ENCODE results near the gene GLIS1. TPM values are rescaled to one million over a fixed set of nuclear protein-coding genes. Genes with fewer than 3 reads are reported as not detected.

The GLIS1 gene
- total RNA-seq, 1 donor from 2014 or later: 0.07 TPM

DNA sequence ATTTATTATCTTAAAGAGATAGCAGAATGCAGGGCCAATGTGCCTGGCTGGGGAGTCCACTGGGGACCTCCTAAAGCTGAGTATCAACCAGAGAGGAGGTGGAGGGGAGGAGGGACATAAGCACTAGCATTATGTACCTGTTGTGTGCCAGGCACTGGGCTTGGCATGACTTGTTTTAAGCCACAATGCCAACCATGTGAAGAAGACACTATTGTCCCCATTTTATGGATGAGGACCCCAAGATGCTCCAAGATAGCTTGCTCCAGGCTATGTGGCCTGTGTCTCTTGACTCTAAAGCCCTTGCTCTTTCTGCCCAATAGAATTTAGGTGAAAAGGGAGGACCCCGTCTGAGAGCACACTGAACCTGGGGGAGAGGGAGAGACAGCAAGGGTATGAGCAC, 111.3 kb downstream of the GLIS1 start:
- peaks cover 34% of the 10 kb centered on the region for H3K27me3 Mint-ChIP-seq (ENCODE audit: low read depth, unreplicated experiment)
- no peak for TF ChIP-seq EZH2 (IDR thresholded peaks at IDR 0.05; ENCODE audit: insufficient read depth, low read length)
- TF ChIP-seq, protein P1, sequence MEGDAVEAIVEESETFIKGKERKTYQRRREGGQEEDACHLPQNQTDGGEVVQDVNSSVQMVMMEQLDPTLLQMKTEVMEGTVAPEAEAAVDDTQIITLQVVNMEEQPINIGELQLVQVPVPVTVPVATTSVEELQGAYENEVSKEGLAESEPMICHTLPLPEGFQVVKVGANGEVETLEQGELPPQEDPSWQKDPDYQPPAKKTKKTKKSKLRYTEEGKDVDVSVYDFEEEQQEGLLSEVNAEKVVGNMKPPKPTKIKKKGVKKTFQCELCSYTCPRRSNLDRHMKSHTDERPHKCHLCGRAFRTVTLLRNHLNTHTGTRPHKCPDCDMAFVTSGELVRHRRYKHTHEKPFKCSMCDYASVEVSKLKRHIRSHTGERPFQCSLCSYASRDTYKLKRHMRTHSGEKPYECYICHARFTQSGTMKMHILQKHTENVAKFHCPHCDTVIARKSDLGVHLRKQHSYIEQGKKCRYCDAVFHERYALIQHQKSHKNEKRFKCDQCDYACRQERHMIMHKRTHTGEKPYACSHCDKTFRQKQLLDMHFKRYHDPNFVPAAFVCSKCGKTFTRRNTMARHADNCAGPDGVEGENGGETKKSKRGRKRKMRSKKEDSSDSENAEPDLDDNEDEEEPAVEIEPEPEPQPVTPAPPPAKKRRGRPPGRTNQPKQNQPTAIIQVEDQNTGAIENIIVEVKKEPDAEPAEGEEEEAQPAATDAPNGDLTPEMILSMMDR (IDR thresholded peaks at IDR 0.05; ENCODE audit: insufficient read depth, low read depth, low read length): no peak

DNA sequence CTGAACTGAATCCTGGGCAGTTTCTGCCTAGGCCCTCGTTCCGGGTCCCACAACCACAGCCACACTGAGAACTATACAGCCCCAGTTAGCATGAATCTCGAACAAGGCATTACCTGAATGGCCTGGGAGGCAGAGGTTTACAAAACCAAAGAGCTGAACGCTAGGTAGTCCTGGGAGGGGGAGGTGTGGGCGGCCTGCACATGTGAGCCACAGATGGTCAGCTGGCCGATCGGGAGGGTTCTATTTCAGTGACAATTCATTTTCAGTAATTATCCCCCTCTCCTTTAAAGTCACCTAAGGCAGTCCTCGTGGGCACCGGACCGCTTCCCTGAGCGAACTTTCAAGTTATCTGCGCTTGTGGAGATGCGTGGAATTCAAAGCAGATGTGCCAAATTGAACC, 111.9 kb downstream of the GLIS1 start:
- H3K27me3 ChIP-seq (ENCODE audit: insufficient read depth, low read length): no peaks in the 10 kb centered on the region
- Mint-ChIP-seq H3K27ac (ENCODE audit: unreplicated experiment) (no peak overlapping the region), H3K9me3 (ENCODE audit: unreplicated experiment) (no peaks in the 10 kb centered on the region), H3K4me1 (ENCODE audit: low read depth, unreplicated experiment) (no peaks in the 10 kb centered on the region), H3K27me3 (ENCODE audit: low read depth, unreplicated experiment) (peaks cover 34% of the 10 kb centered on the region), H3K36me3 (ENCODE audit: low read depth, unreplicated experiment) (no peaks in the 10 kb centered on the region), H3K4me3 (ENCODE audit: unreplicated experiment) (no peak overlapping the region)
- H2AFZ ChIP-seq (ENCODE audit: low read depth, low read length): no peak overlapping the region
- H3K27ac ChIP-seq (ENCODE audit: low read depth, low read length): no peak overlapping the region
- no peaks in the 10 kb centered on the region for H3K9me3 ChIP-seq (ENCODE audit: insufficient read depth, low read depth, low read length)
- no peak overlapping the region for H3K4me3 ChIP-seq (ENCODE audit: insufficient read depth, low read depth, low read length)
- H3K9ac ChIP-seq (ENCODE audit: low read length): no peak overlapping the region
- peaks cover 12% of the 10 kb centered on the region for H3K4me1 ChIP-seq (ENCODE audit: insufficient read depth, low read length)
- TF ChIP-seq EZH2 (IDR thresholded peaks at IDR 0.05; ENCODE audit: insufficient read depth, low read length): no peak
- TF ChIP-seq, protein P1 (IDR thresholded peaks at IDR 0.05; ENCODE audit: insufficient read depth, low read depth, low read length): no peak
- no peak overlapping the region for H3K4me2 ChIP-seq (ENCODE audit: low read length)
- FAIRE-seq (no peak), DNase-seq (ENCODE audit: low read depth) (no peak)
- H4K20me1 ChIP-seq (ENCODE audit: insufficient read depth, low read length): peaks cover 86% of the 10 kb centered on the region
- H3K36me3 ChIP-seq (ENCODE audit: insufficient read depth, low read length): no peaks in the 10 kb centered on the region
- H3K79me2 ChIP-seq (ENCODE audit: insufficient read depth, low read length): peaks cover 72% of the 10 kb centered on the region

More for the DNA sequence above, 111.3 kb downstream of the GLIS1 start:
- H3K9ac ChIP-seq (ENCODE audit: low read length): no peak overlapping the region
- Mint-ChIP-seq H3K9me3 (ENCODE audit: unreplicated experiment) (no peaks in the 10 kb centered on the region), H3K4me3 (ENCODE audit: unreplicated experiment) (no peak overlapping the region), H3K27ac (ENCODE audit: unreplicated experiment) (no peak overlapping the region), H3K36me3 (ENCODE audit: low read depth, unreplicated experiment) (no peaks in the 10 kb centered on the region), H3K4me1 (ENCODE audit: low read depth, unreplicated experiment) (no peaks in the 10 kb centered on the region)
- FAIRE-seq (no peak), DNase-seq (ENCODE audit: low read depth) (no peak)
- H3K4me3 ChIP-seq (ENCODE audit: insufficient read depth, low read depth, low read length): no peak overlapping the region
- no peaks in the 10 kb centered on the region for H3K9me3 ChIP-seq (ENCODE audit: insufficient read depth, low read depth, low read length)
- H3K79me2 ChIP-seq (ENCODE audit: insufficient read depth, low read length): peaks cover 73% of the 10 kb centered on the region
- peaks cover 2% of the 10 kb centered on the region for H3K36me3 ChIP-seq (ENCODE audit: insufficient read depth, low read length)
- H3K27me3 ChIP-seq (ENCODE audit: insufficient read depth, low read length): no peaks in the 10 kb centered on the region
- H2AFZ ChIP-seq (ENCODE audit: low read depth, low read length): no peak overlapping the region
- no peak overlapping the region for H3K27ac ChIP-seq (ENCODE audit: low read depth, low read length)
- peaks cover 12% of the 10 kb centered on the region for H3K4me1 ChIP-seq (ENCODE audit: insufficient read depth, low read length)
- H3K4me2 ChIP-seq (ENCODE audit: low read length): no peak overlapping the region
- H4K20me1 ChIP-seq (ENCODE audit: insufficient read depth, low read length): peaks cover 86% of the 10 kb centered on the region

GRCh38 chr1:53626616-53627015, 112.3 kb downstream of the GLIS1 start:
- FAIRE-seq: no peak

More at GRCh38 chr1:53626616-53627015, 112.3 kb downstream of the GLIS1 start:
- no peak for DNase-seq (ENCODE audit: low read depth)
- Histone ChIP-seq H3K9me3 (ENCODE audit: insufficient read depth, low read depth, low read length) (no peaks in the 10 kb centered on the region), H3K79me2 (ENCODE audit: insufficient read depth, low read length) (peaks cover 70% of the 10 kb centered on the region), H4K20me1 (ENCODE audit: insufficient read depth, low read length) (peaks cover 85% of the 10 kb centered on the region), H3K4me1 (ENCODE audit: insufficient read depth, low read length) (peaks cover 12% of the 10 kb centered on the region), H3K9ac (ENCODE audit: low read length) (no peak overlapping the region), H3K4me2 (ENCODE audit: low read length) (no peak overlapping the region), H3K27me3 (ENCODE audit: insufficient read depth, low read length) (no peaks in the 10 kb centered on the region), H3K4me3 (ENCODE audit: insufficient read depth, low read depth, low read length) (no peak overlapping the region), H3K27ac (ENCODE audit: low read depth, low read length) (no peak overlapping the region), H3K36me3 (ENCODE audit: insufficient read depth, low read length) (no peaks in the 10 kb centered on the region), H2AFZ (ENCODE audit: low read depth, low read length) (no peak overlapping the region)
- H3K4me1 Mint-ChIP-seq (ENCODE audit: low read depth, unreplicated experiment): no peaks in the 10 kb centered on the region
- H3K27me3 Mint-ChIP-seq (ENCODE audit: low read depth, unreplicated experiment): peaks cover 34% of the 10 kb centered on the region
- TF ChIP-seq EZH2 (IDR thresholded peaks at IDR 0.05; ENCODE audit: insufficient read depth, low read length): no peak
- TF ChIP-seq, protein P1 (IDR thresholded peaks at IDR 0.05; ENCODE audit: insufficient read depth, low read depth, low read length): no peak
- no peak overlapping the region for H3K27ac Mint-ChIP-seq (ENCODE audit: unreplicated experiment)
- no peaks in the 10 kb centered on the region for H3K9me3 Mint-ChIP-seq (ENCODE audit: unreplicated experiment)
- H3K4me3 Mint-ChIP-seq (ENCODE audit: unreplicated experiment): no peak overlapping the region
- no peaks in the 10 kb centered on the region for H3K36me3 Mint-ChIP-seq (ENCODE audit: low read depth, unreplicated experiment)
